SU-DHL-6 (cell line): ENCODE measurements around the gene UGGT2.

ENCODE experiments used
- H2AFZ ChIP-seq: fragments of 200-600 bp; sonication (generic); 2 replicates; pipeline ENCODE4 v1.6.1; 2014; ENCODE audit warnings: low read depth, mild to moderate bottlenecking, moderate library complexity, mixed read lengths, antibody characterized with exemption, low read length; ENCODE audit not compliant: severe bottlenecking
- H3F3A ChIP-seq: fragments of 200-600 bp; shearing (Covaris generic); 2 replicates; pipeline ENCODE4 v1.6.0; 2016; ENCODE audit warnings: antibody characterized with exemption, mild to moderate bottlenecking; ENCODE audit not compliant: insufficient read depth
- H3K27ac ChIP-seq: fragments of 200-600 bp; sonication (generic); 2 replicates; pipeline ENCODE4 v1.5.1; 2016; ENCODE audit warnings: low read depth, mild to moderate bottlenecking, low read length, moderate library complexity, mixed read lengths
- H3K27me3 ChIP-seq: fragments of 200-600 bp; sonication (generic), shearing (Covaris generic); 2 replicates; pipeline ENCODE4 v1.6.0; 2014; ENCODE audit warnings: mild to moderate bottlenecking, low read length
- H3K36me3 ChIP-seq: fragments of 200-600 bp; sonication (generic); 2 replicates; pipeline ENCODE4 v1.6.1; 2014; ENCODE audit warnings: mild to moderate bottlenecking, low read length, mixed read lengths
- H3K4me2 ChIP-seq: fragments of 300-600, 200-600 bp; shearing (Covaris generic), sonication (generic); 2 replicates; pipeline ENCODE4 v1.6.0; 2014; ENCODE audit warnings: low read length, low read depth, mild to moderate bottlenecking; ENCODE audit not compliant: poor library complexity, severe bottlenecking
- H3K4me3 ChIP-seq: fragments of 200-600 bp; sonication (generic); 2 replicates; pipeline ENCODE4 v1.5.1; 2014; ENCODE audit warnings: antibody characterized with exemption, low read length, mild to moderate bottlenecking, mixed read lengths; ENCODE audit not compliant: insufficient read depth, poor library complexity, severe bottlenecking
- H3K79me2 ChIP-seq: fragments of 200-600 bp; sonication (generic); 2 replicates; pipeline ENCODE4 v1.6.1; 2014; ENCODE audit warnings: mild to moderate bottlenecking, low read length, moderate library complexity; ENCODE audit not compliant: insufficient read depth
- H3K9ac ChIP-seq: fragments of 200-600 bp; sonication (generic); 2 replicates; pipeline ENCODE4 v1.7.0; 2014; ENCODE audit warnings: mild to moderate bottlenecking, low read length
- H3K9me2 ChIP-seq: fragments of 200-600 bp; sonication (generic); replicated peaks from 2 replicates; pipeline ENCODE4 v1.6.1; 2014; ENCODE audit warnings: low read length; ENCODE audit not compliant: insufficient read depth
- H3K9me3 ChIP-seq: fragments of 200-600 bp; sonication (generic); 2 replicates; pipeline ENCODE4 v1.6.1; 2014; ENCODE audit warnings: low read length, mixed read lengths; ENCODE audit not compliant: insufficient read depth
- H4K20me1 ChIP-seq: fragments of 200-600 bp; sonication (generic); 2 replicates; pipeline ENCODE4 v1.6.1; 2014; ENCODE audit warnings: low read depth, mild to moderate bottlenecking, antibody characterized with exemption, low read length, moderate library complexity, mixed read lengths
- CTCF ChIP-seq: fragments of 200-600 bp; sonication (generic); IDR thresholded peaks from one replicate; pipeline ENCODE4 v1.5.1; 2017; ENCODE audit warnings: antibody characterized with exemption, mild to moderate bottlenecking, low read length, moderate library complexity; ENCODE audit not compliant: insufficient read depth, poor library complexity, severe bottlenecking
- EZH2phosphoT487 ChIP-seq: fragments of 200-600 bp; sonication (generic), shearing (Covaris generic); conservative IDR thresholded peaks from 2 replicates; pipeline ENCODE4 v1.6.1; 2018; ENCODE audit warnings: mild to moderate bottlenecking, antibody characterized with exemption, low read length, moderate library complexity, mixed read lengths

Gene UGGT2

DNA sequence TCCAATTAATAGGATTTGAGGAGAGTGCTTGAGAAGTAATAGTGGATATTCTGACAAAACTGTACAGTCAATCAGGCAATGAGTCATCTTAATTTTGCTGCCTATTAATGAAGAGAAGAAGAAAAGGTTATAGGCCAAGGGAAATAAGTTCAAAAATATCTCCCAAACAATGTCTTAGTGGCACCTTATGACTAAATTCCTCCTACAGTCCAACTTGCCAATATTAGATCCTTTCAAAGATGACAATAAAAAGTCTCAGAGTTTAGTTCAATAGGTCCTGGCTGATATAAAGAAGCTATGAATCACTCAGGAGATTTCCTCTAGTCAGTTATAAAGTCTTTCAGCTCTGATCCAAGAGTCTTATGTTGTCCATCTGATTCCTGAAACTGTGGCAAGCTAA is 27.9 kb downstream of the UGGT2 start:
- no peaks in the 10 kb centered on the region for H3K27me3 ChIP-seq
- H3K9me3 ChIP-seq: no peaks in the 10 kb centered on the region
- no peaks in the 10 kb centered on the region for H3F3A ChIP-seq
- H3K4me2 ChIP-seq: no peak overlapping the region
- peaks cover 3% of the 10 kb centered on the region; the same call in 1 of the 2 replicates for H3K36me3 ChIP-seq
- no peak overlapping the region for H2AFZ ChIP-seq
- no peak overlapping the region for H3K27ac ChIP-seq
- H3K9me2 ChIP-seq: no peaks in the 10 kb centered on the region
- no peak overlapping the region for H3K9ac ChIP-seq
- no peak overlapping the region for H3K4me3 ChIP-seq
- no peaks in the 10 kb centered on the region for H3K79me2 ChIP-seq
- H4K20me1 ChIP-seq: no peaks in the 10 kb centered on the region
- no peak for TF ChIP-seq EZH2phosphoT487
- no peak for TF ChIP-seq CTCF

DNA sequence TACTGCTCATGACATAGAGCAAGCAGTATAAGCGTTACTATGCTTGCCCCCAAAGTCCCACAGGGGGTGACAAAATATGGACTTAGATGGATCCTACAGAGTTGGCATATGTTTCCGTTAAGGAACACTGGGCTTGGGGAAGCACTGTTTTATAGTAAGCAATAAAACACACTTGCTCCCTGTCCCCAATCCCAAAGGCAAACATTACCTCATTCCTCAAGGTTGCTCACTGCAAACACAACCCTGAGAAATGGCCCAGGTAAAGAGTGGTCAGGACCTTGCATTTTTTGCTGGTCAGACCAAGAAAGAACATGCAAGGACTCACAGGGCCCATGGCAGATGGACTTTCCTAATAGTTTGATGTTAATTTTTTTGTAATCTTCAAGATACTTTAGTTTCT is 32.3 kb downstream of the UGGT2 start:
- Histone ChIP-seq H3K9ac (no peak overlapping the region), H3K27ac (no peak overlapping the region), H4K20me1 (no peaks in the 10 kb centered on the region), H3K36me3 (peaks cover 3% of the 10 kb centered on the region; the same call in 1 of the 2 replicates), H3K9me3 (no peaks in the 10 kb centered on the region), H2AFZ (no peak overlapping the region), H3F3A (no peaks in the 10 kb centered on the region), H3K27me3 (no peaks in the 10 kb centered on the region), H3K4me2 (no peak overlapping the region), H3K79me2 (no peaks in the 10 kb centered on the region), H3K9me2 (no peaks in the 10 kb centered on the region), H3K4me3 (no peak overlapping the region)
- TF ChIP-seq EZH2phosphoT487: no peak
- no peak for TF ChIP-seq CTCF

GRCh38 chr13:96020155-96020575 is 33.0 kb downstream of the UGGT2 start:
- Histone ChIP-seq H2AFZ (no peak overlapping the region), H3K79me2 (no peaks in the 10 kb centered on the region), H3K9ac (no peak overlapping the region), H3K27me3 (no peaks in the 10 kb centered on the region), H3K9me2 (no peaks in the 10 kb centered on the region), H3K4me2 (no peak overlapping the region), H3K36me3 (peaks cover 3% of the 10 kb centered on the region; the same call in 1 of the 2 replicates), H4K20me1 (no peaks in the 10 kb centered on the region), H3K9me3 (no peaks in the 10 kb centered on the region), H3K4me3 (no peak overlapping the region), H3F3A (no peaks in the 10 kb centered on the region), H3K27ac (no peak overlapping the region)
- TF ChIP-seq EZH2phosphoT487: no peak
- TF ChIP-seq CTCF: no peak

- Histone ChIP-seq H3K9ac (no peak overlapping the region), H3K9me2 (no peaks in the 10 kb centered on the region), H3K27ac (no peak overlapping the region), H3K9me3 (no peaks in the 10 kb centered on the region), H4K20me1 (no peaks in the 10 kb centered on the region), H3K27me3 (no peaks in the 10 kb centered on the region), H2AFZ (no peak overlapping the region), H3K4me2 (no peak overlapping the region), H3K4me3 (no peak overlapping the region), H3K36me3 (peaks cover 3% of the 10 kb centered on the region; the same call in 1 of the 2 replicates), H3F3A (no peaks in the 10 kb centered on the region), H3K79me2 (no peaks in the 10 kb centered on the region)
- TF ChIP-seq EZH2phosphoT487 (no peak), CTCF (no peak)
Measured at GRCh38 chr13:96018135-96018534, 35.1 kb downstream of the UGGT2 start.
